ENCODE data around the gene SEC14L5. TPM values are rescaled to one million over a fixed set of nuclear protein-coding genes. Genes with fewer than 3 reads are reported as not detected.

SEC14L5 gene
- total and polyA plus RNA-seq, 2 donors (not counting 3 experiments of a cell fraction or from before 2014, with no cell fraction given): not detected

- Histone ChIP-seq H3K4me2 (ENCODE audit: insufficient read depth, low read length) (no peak overlapping the region), H2AFZ (ENCODE audit: low read depth, low read length) (no peak overlapping the region), H3K36me3 (ENCODE audit: control insufficient read depth in 2 of 2, extremely low read depth in 1 of 2, insufficient read depth in 2 of 2, low read length in 2 of 2) (no peaks in the 10 kb centered on the region), H3K9me1 (replicated peaks; ENCODE audit: control insufficient read depth, extremely low read depth, insufficient read depth, low read length) (no peaks in the 10 kb centered on the region), H3K4me3 (replicated peaks in 1 of 3; ENCODE audit: insufficient read depth in 1 of 3, low read depth in 1 of 3, low read length in 3 of 3) (no peak overlapping the region), H3K9me3 (replicated peaks; ENCODE audit: control insufficient read depth, insufficient read depth, low read length) (no peaks in the 10 kb centered on the region), H3K27me3 (ENCODE audit: control insufficient read depth in 2 of 2, insufficient read depth in 2 of 2, low read length in 2 of 2) (peaks cover 15 to 21% of the 10 kb centered on the region in 2 experiments), H3K27ac (ENCODE audit: insufficient read depth, low read depth, low read length) (no peak overlapping the region), H3K4me1 (ENCODE audit: control insufficient read depth, extremely low read depth, insufficient read depth, low read length) (peaks cover 12% of the 10 kb centered on the region), H3K79me2 (ENCODE audit: control insufficient read depth, insufficient read depth, low read length) (no peaks in the 10 kb centered on the region), H3K9ac (replicated peaks; ENCODE audit: extremely low read depth, insufficient read depth, low read length) (no peak overlapping the region), H4K20me1 (replicated peaks; ENCODE audit: control insufficient read depth, extremely low read depth, insufficient read depth, low read length) (no peaks in the 10 kb centered on the region)
- dilution Hi-C loops (cut with MboI; ENCODE audit: extremely low pct_ligation_motif_present, low sequenced_read_pairs): no loop called here
- TF ChIP-seq MAX (IDR thresholded peaks at IDR 0.05; ENCODE audit: insufficient read depth, insufficient read length): no peak
- TF ChIP-seq EZH2 (IDR thresholded peaks at IDR 0.05; ENCODE audit: borderline replicate concordance, low read depth, low read length, severe bottlenecking): no peak
- no peak for TF ChIP-seq CTCF (IDR thresholded peaks at IDR 0.05; ENCODE audit: extremely low read depth in 1 of 2, insufficient read depth in 1 of 2, low read depth in 1 of 2, low read length in 2 of 2)
- no peak for TF ChIP-seq POLR2AphosphoS5 (IDR thresholded peaks at IDR 0.05; ENCODE audit: insufficient read depth, low read depth, low read length)
- no peak for TF ChIP-seq GATA2 (IDR thresholded peaks at IDR 0.05; ENCODE audit: insufficient read depth, insufficient read length, low read depth, low read length)
- no peak for TF ChIP-seq POLR2A (IDR thresholded peaks at IDR 0.05; ENCODE audit: low read depth, low read length)
- TF ChIP-seq FOS (IDR thresholded peaks at IDR 0.05; ENCODE audit: borderline replicate concordance, insufficient read depth, low read length): no peak
- no peak for TF ChIP-seq MYC (IDR thresholded peaks at IDR 0.05; ENCODE audit: low read depth, low read length)
- TF ChIP-seq JUN (IDR thresholded peaks at IDR 0.05; ENCODE audit: borderline replicate concordance, insufficient read depth, insufficient read length, low read depth): no peak
- BruUV-seq (replicated peaks): no TSS peak
- ChIA-PET CTCF (no interaction called here), POLR2A (no interaction called here)
- intact Hi-C loops (cut with micrococcal nuclease): no loop called here
- DNase-seq (ENCODE audit: low read depth, low spot score) (no peak), FAIRE-seq (no peak)
These were observed 19.5 kb upstream of the SEC14L5 start for GRCh38 chr16:4938683-4939030.

All from endothelial cell of umbilical vein (primary cell).